Psoas muscle (tissue), 8 donors: ENCODE results near the gene MOB3B. TPM values are rescaled to one million over a fixed set of nuclear protein-coding genes. Genes with fewer than 3 reads are reported as not detected.

Experiments used
- ATAC-seq, 4 donors: fragments of 200-7000 bp; cut with Tn5 transposase; one replicate each; pipeline ENCODE4 v1.9.1; 2020; ENCODE audit warnings: moderate library complexity in 3 of 4, mild to moderate bottlenecking in 2 of 4
- DNase-seq, 2 donors: peaks; one replicate each; pipeline ENCODE4 v3.0.0-alpha.2; 2020
- H3K27ac ChIP-seq: fragments of 200-600 bp; one replicate; pipeline ENCODE4 v1.8.0; 2022
- H3K27me3 ChIP-seq, 3 donors: fragments of 200-600 bp in 1 of 3; one replicate each; pipeline versions ENCODE4 v1.6.1 to v1.8.0; 2013 to 2022; ENCODE audit warnings: low read length in 2 of 3, mild to moderate bottlenecking in 2 of 3, moderate library complexity in 1 of 3; ENCODE audit not compliant: insufficient read depth in 3 of 3
- H3K36me3 ChIP-seq, 2 donors: fragments of 200-600 bp in 1 of 2; one replicate each; pipeline versions ENCODE4 v1.6.1 to v1.8.0; 2013 to 2022; ENCODE audit warnings: low read depth in 1 of 2, mild to moderate bottlenecking in 1 of 2, moderate library complexity in 1 of 2; ENCODE audit not compliant: insufficient read depth in 1 of 2
- H3K4me1 ChIP-seq: fragments of 200-600 bp; one replicate; pipeline ENCODE4 v1.8.0; 2022
- H3K4me3 ChIP-seq: fragments of 200-600 bp; one replicate; pipeline ENCODE4 v1.8.0; 2022; ENCODE audit warnings: mild to moderate bottlenecking
- H3K9me3 ChIP-seq: fragments of 200-600 bp; one replicate; pipeline ENCODE4 v1.8.0; 2022
- CTCF ChIP-seq: fragments of 200-600 bp; IDR thresholded peaks from one replicate; pipeline ENCODE4 v1.8.0; 2022; ENCODE audit warnings: antibody characterized with exemption
- WGBS, 3 donors: extraction: QIAGEN DNeasy Blood & Tissue Kit; methylation state at CpG; one replicate each; pipeline versions ENCODE4 v1.1.6 to v1.1.7; 2013; 5-methylcytosine and 5-hydroxymethylcytosine counted together
- intact Hi-C, 2 donors: fragments of 100-400 bp; cut with DNase I; formaldehyde crosslinking; loops; one replicate each; pipeline versions ENCODE4 v1.11.0 to v1.14.2; 2022
- polyA plus RNA-seq, 3 donors: library from polyadenylated mRNA; stranded (reverse); fragments of 200-250 nt; gene quantifications; one replicate each; pipeline ENCODE4 v1.2.3, GENCODE V29; 2013
- total RNA-seq, 4 donors: library from RNA; stranded (reverse); fragmentation: NEBNext Ultra II Directional in 2 of 4; extraction: Animal tissue kit (Norgen Biotek cat#: 25700) in 2 of 4; gene quantifications; one replicate each; pipeline versions ENCODE4 v1.2.1 to v1.2.4, GENCODE V29; 2021 to 2023
- donor health status: healthy with polysubstance abuse.
- donor health status: DM: no; HTN: no; CAD: no; lungs with moderate emphysema.
- donor health status: Bipolar disorder and iron deficiency.
- donor health status: healthy.
- donor health status: DM: yes; HTN: yes; CAD: no.
- donor health status: DM: no; HTN: no; CAD: no.
- donor health status: DM: no; HTN: no; CAD: no.
- donor health status: DM: yes; HTN: yes; CAD: no.

MOB3B gene
- total and polyA plus RNA-seq, 7 donors: 0.57 to 4.5 (median 1.8) TPM

GRCh38 chr9:27428551-27428950 lies 101.1 kb downstream of the MOB3B start:
- peaks cover 15% of the 10 kb centered on the region for H3K4me1 ChIP-seq
- no peaks in the 10 kb centered on the region for H3K27me3 ChIP-seq
- no peak for TF ChIP-seq CTCF
- WGBS, 3 donors: 52 to 69% (median 60%) methylated on average over 1 of the region's 1 CpG
- H3K27ac ChIP-seq: no peak overlapping the region
- DNase-seq (no peak), ATAC-seq (no peak)
- intact Hi-C loops: loop anchor here in 1 of 2 donors (5.0 kb wide), 1 partner anchor 56 kb away; no protein-coding TSS in a partner anchor
- H3K9me3 ChIP-seq: no peaks in the 10 kb centered on the region
- H3K36me3 ChIP-seq: no peaks in the 10 kb centered on the region
- H3K4me3 ChIP-seq: no peak overlapping the region

- DNase-seq (no peak), ATAC-seq (peak; percentile 64 to 87 (median 68))
- H3K27ac ChIP-seq: no peak overlapping the region
- H3K27me3 ChIP-seq: no peaks in the 10 kb centered on the region
- 44 to 50% (median 46%) methylated on average over 3 of the region's 3 CpGs for WGBS, 3 donors
- no peaks in the 10 kb centered on the region for H3K36me3 ChIP-seq
- TF ChIP-seq CTCF: no peak
- intact Hi-C loops: loop anchor here in 1 of 2 donors (5.0 kb wide), 1 partner anchor 55 kb away; no protein-coding TSS in a partner anchor
- H3K4me1 ChIP-seq: peaks cover 15% of the 10 kb centered on the region
- H3K4me3 ChIP-seq: no peak overlapping the region
- no peaks in the 10 kb centered on the region for H3K9me3 ChIP-seq
Measured at GRCh38 chr9:27427272-27427643, 102.4 kb downstream of the MOB3B start.

GRCh38 chr9:27426511-27427271 lies 102.9 kb downstream of the MOB3B start:
- ATAC-seq (peak in 2 of 4 donors; percentile 14 to 30), DNase-seq (no peak)
- H3K9me3 ChIP-seq: no peaks in the 10 kb centered on the region
- H3K27me3 ChIP-seq: no peaks in the 10 kb centered on the region
- H3K36me3 ChIP-seq: no peaks in the 10 kb centered on the region
- H3K27ac ChIP-seq: no peak overlapping the region
- peaks cover 15% of the 10 kb centered on the region for H3K4me1 ChIP-seq
- no peak for TF ChIP-seq CTCF
- intact Hi-C loops: loop anchor here in 1 of 2 donors (5.0 kb wide), 1 partner anchor 54 kb away; no protein-coding TSS in a partner anchor
- 50 to 75% (median 61%) methylated on average over 5 of the region's 5 CpGs for WGBS, 3 donors
- H3K4me3 ChIP-seq: no peak overlapping the region

GRCh38 chr9:27425827-27426510 lies 103.6 kb downstream of the MOB3B start:
- Histone ChIP-seq H3K36me3 (no peaks in the 10 kb centered on the region), H3K9me3 (no peaks in the 10 kb centered on the region), H3K27ac (no peak overlapping the region), H3K27me3 (no peaks in the 10 kb centered on the region), H3K4me1 (peaks cover 10% of the 10 kb centered on the region), H3K4me3 (no peak overlapping the region)
- no peak for TF ChIP-seq CTCF
- WGBS, 3 donors: 66 to 77% (median 67%) methylated on average over 4 of the region's 4 CpGs
- DNase-seq (no peak), ATAC-seq (no peak)
- intact Hi-C loops: loop anchor here in 1 of 2 donors (5.0 kb wide), 1 partner anchor 54 kb away; no protein-coding TSS in a partner anchor
